ENCODE results near the gene SCO2.
"Not testable (repeated sequence)": the region's sequence is repeated elsewhere in the genome, so short reads cannot be mapped to it uniquely, and the experiment has no call there.

The SCO2 gene

GRCh38 chr22:50550395-50550794 is 25.0 kb upstream of the SCO2 start:
- no peak for DNase-seq (ENCODE audit: low spot score)

GRCh38 chr22:50548921-50549790 is 23.8 kb upstream of the SCO2 start:
- DNase-seq (ENCODE audit: low spot score) = no peak

GRCh38 chr22:50548040-50548920 is 22.9 kb upstream of the SCO2 start:
- no peak for DNase-seq (ENCODE audit: low spot score)

GRCh38 chr22:50547263-50547985 is 22.0 kb upstream of the SCO2 start:
- DNase-seq (ENCODE audit: low spot score) = no peak

GRCh38 chr22:50546326-50547262 is 21.2 kb upstream of the SCO2 start:
- DNase-seq (ENCODE audit: low spot score) = no peak

- DNase-seq (ENCODE audit: low spot score) = peak; percentile 54
Measured at GRCh38 chr22:50545522-50546325, 20.3 kb upstream of the SCO2 start, which contains the start of gene KLHDC7B. TSS of gene KLHDC7B (plus strand) at chr22:50545899. CDS start at chr22:50546244, 345 bp downstream.

GRCh38 chr22:50544746-50545253 is 19.4 kb upstream of the SCO2 start:
- DNase-seq (ENCODE audit: low spot score) = no peak

- peak; percentile 89 for DNase-seq (ENCODE audit: low spot score)
Measured at GRCh38 chr22:50544078-50544745, 18.8 kb upstream of the SCO2 start.

GRCh38 chr22:50542416-50542927 is 17.1 kb upstream of the SCO2 start:
- DNase-seq (ENCODE audit: low spot score) = peak; percentile 86

- peak; percentile 88 for DNase-seq (ENCODE audit: low spot score)
Measured at GRCh38 chr22:50541667-50542026, 16.2 kb upstream of the SCO2 start.

GRCh38 chr22:50540381-50540780 is 15.0 kb upstream of the SCO2 start:
- no peak for DNase-seq (ENCODE audit: low spot score)

- no peak for DNase-seq (ENCODE audit: low spot score)
Measured at GRCh38 chr22:50537765-50538164, 12.4 kb upstream of the SCO2 start.

- DNase-seq (ENCODE audit: low spot score) = no peak
Measured at GRCh38 chr22:50536226-50536625, 10.8 kb upstream of the SCO2 start.

GRCh38 chr22:50535113-50535512 is 9.7 kb upstream of the SCO2 start:
- no peak for DNase-seq (ENCODE audit: low spot score)

- DNase-seq (ENCODE audit: low spot score) = not testable (repeated sequence)
Measured at GRCh38 chr22:50533856-50534711, 8.7 kb upstream of the SCO2 start.

- no peak for DNase-seq (ENCODE audit: low spot score)
Measured at GRCh38 chr22:50532824-50533796, 7.7 kb upstream of the SCO2 start.
